ENCODE data around the gene PRTG.
"Not testable (repeated sequence)": the region's sequence is repeated elsewhere in the genome, so short reads cannot be mapped to it uniquely, and the experiment has no call there.

The PRTG gene

DNA sequence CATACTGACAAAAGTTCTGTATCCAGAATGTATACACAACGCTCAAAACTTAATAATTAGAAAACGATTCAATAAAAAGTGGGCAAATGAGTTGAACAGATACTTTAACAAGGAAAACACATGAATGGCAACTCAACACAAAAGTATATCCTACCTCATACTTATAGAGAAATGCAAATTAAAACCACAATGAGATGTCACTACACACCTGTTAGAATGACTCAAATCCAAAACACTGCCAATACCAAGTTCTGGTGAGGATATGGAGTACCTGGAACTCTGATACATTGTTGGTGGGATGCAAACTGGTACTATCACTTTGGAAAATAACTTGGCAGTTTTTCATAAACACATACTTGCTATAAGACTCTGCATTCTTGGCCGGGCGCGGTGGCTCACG lies 42.1 kb downstream of the PRTG start:
- no peak overlapping the region for H3K4me3 ChIP-seq (ENCODE audit: low read depth, low read length)
- TF ChIP-seq, protein P1, sequence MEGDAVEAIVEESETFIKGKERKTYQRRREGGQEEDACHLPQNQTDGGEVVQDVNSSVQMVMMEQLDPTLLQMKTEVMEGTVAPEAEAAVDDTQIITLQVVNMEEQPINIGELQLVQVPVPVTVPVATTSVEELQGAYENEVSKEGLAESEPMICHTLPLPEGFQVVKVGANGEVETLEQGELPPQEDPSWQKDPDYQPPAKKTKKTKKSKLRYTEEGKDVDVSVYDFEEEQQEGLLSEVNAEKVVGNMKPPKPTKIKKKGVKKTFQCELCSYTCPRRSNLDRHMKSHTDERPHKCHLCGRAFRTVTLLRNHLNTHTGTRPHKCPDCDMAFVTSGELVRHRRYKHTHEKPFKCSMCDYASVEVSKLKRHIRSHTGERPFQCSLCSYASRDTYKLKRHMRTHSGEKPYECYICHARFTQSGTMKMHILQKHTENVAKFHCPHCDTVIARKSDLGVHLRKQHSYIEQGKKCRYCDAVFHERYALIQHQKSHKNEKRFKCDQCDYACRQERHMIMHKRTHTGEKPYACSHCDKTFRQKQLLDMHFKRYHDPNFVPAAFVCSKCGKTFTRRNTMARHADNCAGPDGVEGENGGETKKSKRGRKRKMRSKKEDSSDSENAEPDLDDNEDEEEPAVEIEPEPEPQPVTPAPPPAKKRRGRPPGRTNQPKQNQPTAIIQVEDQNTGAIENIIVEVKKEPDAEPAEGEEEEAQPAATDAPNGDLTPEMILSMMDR (IDR thresholded peaks at IDR 0.05; ENCODE audit: low read depth, low read length, missing control alignments), result no peak
- DNase-seq (ENCODE audit: low read depth), result no peak

DNA sequence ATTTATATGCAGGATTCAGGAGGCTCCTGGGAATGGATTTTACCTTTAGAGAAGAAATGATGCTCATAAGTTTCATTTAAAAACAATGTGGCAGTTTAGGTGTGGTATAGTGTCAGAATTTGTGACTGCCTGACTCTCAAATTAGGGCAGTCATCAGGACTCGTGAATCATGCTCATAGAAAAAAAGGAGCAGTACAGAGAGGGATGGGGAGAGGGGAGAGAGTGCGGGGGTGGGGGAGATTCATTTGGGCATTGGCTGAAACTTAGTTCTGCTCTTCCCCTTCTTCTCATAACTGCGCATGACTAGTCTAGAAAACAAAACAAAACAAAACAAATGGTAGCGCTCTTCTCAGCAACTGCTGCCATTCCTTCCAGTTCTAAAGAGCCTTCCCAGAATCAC lies 44.3 kb downstream of the PRTG start:
- no peak for DNase-seq (ENCODE audit: low read depth)
- TF ChIP-seq, protein P1 (IDR thresholded peaks at IDR 0.05; ENCODE audit: low read depth, low read length, missing control alignments), result no peak
- H3K4me3 ChIP-seq (ENCODE audit: low read depth, low read length), result no peak overlapping the region

DNA sequence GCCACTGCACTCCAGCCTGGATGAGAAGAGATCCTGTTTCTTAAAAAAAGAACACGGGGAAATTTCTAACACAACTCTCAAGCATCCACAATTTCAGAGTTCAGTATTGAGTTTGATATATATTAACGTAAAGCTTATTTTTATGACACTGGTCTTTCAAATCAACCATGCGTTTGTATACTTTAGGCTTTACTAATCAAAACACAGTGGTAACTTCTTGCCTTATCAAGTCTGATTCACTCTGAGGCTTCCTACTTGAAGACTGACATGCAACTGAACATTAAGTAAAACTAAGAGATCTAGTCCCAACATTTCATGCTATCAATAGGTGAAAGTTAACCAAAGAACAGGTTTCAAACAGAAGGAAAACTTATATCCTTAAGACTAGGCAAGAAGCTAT lies 46.7 kb downstream of the PRTG start:
- no peak for DNase-seq (ENCODE audit: low read depth)
- TF ChIP-seq, protein P1 (IDR thresholded peaks at IDR 0.05; ENCODE audit: low read depth, low read length, missing control alignments), result no peak
- H3K4me3 ChIP-seq (ENCODE audit: low read depth, low read length), result no peak overlapping the region

DNA sequence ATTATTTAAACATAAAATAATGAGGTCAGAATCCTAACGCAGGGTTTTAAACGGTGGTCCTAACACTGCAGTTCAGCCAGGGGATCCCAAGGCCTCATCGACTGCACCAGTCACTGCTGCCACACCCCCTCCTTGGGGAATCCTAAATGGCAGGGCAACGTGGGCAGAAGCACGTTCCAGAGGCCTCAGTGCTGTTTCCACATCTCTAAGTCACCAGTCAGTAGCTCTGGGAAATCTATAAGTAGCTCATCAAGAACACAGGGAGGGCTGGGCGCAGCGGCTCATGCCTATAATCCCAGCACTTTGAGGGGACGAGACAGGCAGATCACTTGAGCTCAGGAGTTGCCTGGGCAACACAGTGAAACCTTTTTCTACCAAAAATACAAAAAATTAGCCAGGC lies 47.5 kb downstream of the PRTG start:
- no peak overlapping the region for H3K4me3 ChIP-seq (ENCODE audit: low read depth, low read length)
- TF ChIP-seq, protein P1 (IDR thresholded peaks at IDR 0.05; ENCODE audit: low read depth, low read length, missing control alignments), result no peak
- no peak for DNase-seq (ENCODE audit: low read depth)

DNA sequence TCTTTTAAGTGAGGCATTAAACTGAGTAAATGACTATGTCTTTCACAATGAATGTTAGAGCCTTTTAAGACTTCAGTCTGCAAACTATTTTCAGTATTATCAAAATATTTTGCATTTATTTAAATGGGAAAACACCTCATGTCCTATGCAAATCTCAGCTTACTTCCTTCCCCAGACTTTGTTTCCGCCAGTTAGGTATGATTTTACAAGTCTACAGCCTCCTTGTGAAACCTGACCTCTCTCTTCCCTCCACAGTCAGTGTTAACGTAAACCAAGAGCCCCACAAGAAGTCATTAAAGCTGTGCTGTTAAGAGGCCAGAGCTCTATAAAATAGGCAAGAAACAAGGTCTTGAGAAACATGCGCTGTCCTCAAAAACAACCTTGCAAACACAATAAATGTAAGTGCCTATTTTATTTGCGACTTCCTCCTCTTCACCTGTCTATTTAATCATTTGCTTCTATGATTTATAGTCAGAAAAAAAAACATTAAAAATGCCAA lies 48.3 kb downstream of the PRTG start:
- TF ChIP-seq, protein P1 (IDR thresholded peaks at IDR 0.05; ENCODE audit: low read depth, low read length, missing control alignments), result no peak
- peak; percentile 36 for DNase-seq (ENCODE audit: low read depth)
- no peak overlapping the region for H3K4me3 ChIP-seq (ENCODE audit: low read depth, low read length)

DNA sequence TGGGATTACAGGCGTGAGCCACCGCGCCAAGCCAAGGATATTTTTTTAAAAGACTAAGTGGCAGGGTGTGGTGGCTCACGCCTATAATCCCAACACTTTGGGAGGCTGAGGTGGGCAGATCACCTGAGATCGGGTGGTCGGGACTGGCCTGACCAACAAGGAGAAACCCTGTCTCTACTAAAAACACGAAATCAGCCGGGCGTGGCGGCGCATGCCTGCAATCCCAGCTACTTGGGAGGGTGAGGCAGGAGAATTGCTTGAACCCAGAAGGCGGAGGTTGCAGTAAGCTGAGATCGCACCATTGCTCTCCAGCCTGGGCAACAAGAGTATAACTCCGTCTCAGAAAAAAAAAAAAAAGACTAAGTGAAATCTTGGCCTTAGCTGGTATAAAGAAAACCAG lies 49.8 kb downstream of the PRTG start:
- not testable (repeated sequence) for H3K4me3 ChIP-seq (ENCODE audit: low read depth, low read length); DNase-seq (ENCODE audit: low read depth)

DNA sequence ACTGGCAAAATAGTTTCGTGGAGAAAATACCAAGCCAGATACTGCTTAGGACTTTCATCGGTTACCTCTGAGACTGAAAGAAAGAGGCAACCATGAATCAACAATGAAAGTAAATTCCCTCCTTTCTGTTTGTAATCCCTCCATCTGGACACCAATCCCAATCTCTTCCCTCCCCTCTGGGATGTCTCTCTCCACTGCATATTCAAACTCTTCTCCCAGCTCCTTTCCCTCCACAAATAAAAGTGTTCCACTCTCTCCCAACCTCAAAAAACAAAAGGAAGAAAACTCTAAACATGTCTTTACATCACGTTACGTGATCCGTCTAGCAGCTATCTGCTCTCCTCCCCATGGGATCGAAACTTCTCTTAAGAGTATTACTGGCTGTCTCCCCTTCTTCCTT lies 55.2 kb downstream of the PRTG start:
- no peak overlapping the region for H3K4me3 ChIP-seq (ENCODE audit: low read depth, low read length)
- TF ChIP-seq, protein P1 (IDR thresholded peaks at IDR 0.05; ENCODE audit: low read depth, low read length, missing control alignments), result no peak
- DNase-seq (ENCODE audit: low read depth), result no peak
